ENCODE data around the gene ZNF688. TPM values are rescaled to one million over a fixed set of nuclear protein-coding genes. Genes with fewer than 3 reads are reported as not detected.

The ZNF688 gene
- total and polyA plus RNA-seq, 2 of the 8 experiments (the other 6 are each of a cell fraction or from before 2014, with no cell fraction given): 2.7 to 3.5 TPM

- no peak for TF ChIP-seq CHD7 (IDR thresholded peaks at IDR 0.05; ENCODE audit: insufficient replicate concordance, low read length)
- TF ChIP-seq TAF7 (optimal IDR thresholded peaks at IDR 0.05; ENCODE audit: borderline replicate concordance, low read depth, low read length): no peak
- no peak for TF ChIP-seq PHF8 (conservative IDR thresholded peaks at IDR 0.05; ENCODE audit: low read depth, low read length)
- TF ChIP-seq HDAC6 (IDR thresholded peaks at IDR 0.05; ENCODE audit: low read depth, low read length): no peak
- no peak for TF ChIP-seq BRCA1 (IDR thresholded peaks at IDR 0.05; ENCODE audit: low read depth, low read length)
- no peak for TF ChIP-seq KDM1A (IDR thresholded peaks at IDR 0.05; ENCODE audit: borderline replicate concordance, low read length)
- no peak for TF ChIP-seq HDAC2 (IDR thresholded peaks at IDR 0.05; ENCODE audit: borderline replicate concordance in 1 of 2, low read depth in 2 of 2, low read length in 2 of 2)
- no peak for TF ChIP-seq TAF1 (IDR thresholded peaks at IDR 0.05; ENCODE audit: low read depth, low read length)
Observed at GRCh38 chr16:30558789-30559377, 12.6 kb downstream of the ZNF688 start (continued).

Measured in H1 (cell line).